NB4 (cell line): ENCODE results near the gene SLC25A48.

ENCODE experiments used
- DNase-seq: peaks from one replicate; pipeline ENCODE4 v3.0.0; 2010; ENCODE audit warnings: low read depth
- H3K4me3 ChIP-seq: one replicate; pipeline ENCODE4 v1.5.1; 2011; ENCODE audit warnings: mild to moderate bottlenecking, low read depth, low read length, moderate library complexity
- CTCF ChIP-seq: IDR thresholded peaks from one replicate; pipeline ENCODE4 v1.5.1; 2012; ENCODE audit warnings: low read depth, low read length
- MAX ChIP-seq: IDR thresholded peaks from 2 replicates; pipeline ENCODE4 v1.6.1; 2011; ENCODE audit warnings: low read depth, low read length
- MYC ChIP-seq: IDR thresholded peaks from 2 replicates; pipeline ENCODE4 v1.6.1; 2011; ENCODE audit warnings: low read depth, low read length
- POLR2A ChIP-seq: IDR thresholded peaks from 2 replicates; pipeline ENCODE4 v1.6.1; 2011; ENCODE audit warnings: mild to moderate bottlenecking; ENCODE audit not compliant: insufficient read length; ENCODE audit errors: extremely low read depth

SLC25A48 gene

GRCh38 chr5:135840959-135841358 lies 6.5 kb downstream of the SLC25A48 start:
- DNase-seq: no peak

GRCh38 chr5:135842737-135843136 lies 8.3 kb downstream of the SLC25A48 start:
- TF ChIP-seq MAX (no peak), CTCF (no peak), POLR2A (no peak), MYC (no peak)
- DNase-seq: no peak

More at GRCh38 chr5:135840959-135841358, 6.5 kb downstream of the SLC25A48 start:
- H3K4me3 ChIP-seq: no peak overlapping the region
- no peak for TF ChIP-seq CTCF
- TF ChIP-seq MAX: no peak
- no peak for TF ChIP-seq MYC
- no peak for TF ChIP-seq POLR2A

GRCh38 chr5:135843571-135844337 lies 9.3 kb downstream of the SLC25A48 start:
- no peak for TF ChIP-seq MYC
- no peak for TF ChIP-seq MAX
- TF ChIP-seq CTCF: no peak
- TF ChIP-seq POLR2A: no peak
- DNase-seq: no peak
- no peak overlapping the region for H3K4me3 ChIP-seq

More at GRCh38 chr5:135842737-135843136, 8.3 kb downstream of the SLC25A48 start:
- no peak overlapping the region for H3K4me3 ChIP-seq

- no peak overlapping the region for H3K4me3 ChIP-seq
- DNase-seq: no peak
- TF ChIP-seq MYC (no peak), CTCF (no peak), MAX (no peak), POLR2A (no peak)
Observed at GRCh38 chr5:135846311-135846710, 11.8 kb downstream of the SLC25A48 start.

- no peak for TF ChIP-seq MYC
- no peak for TF ChIP-seq CTCF
- TF ChIP-seq MAX: no peak
- no peak for TF ChIP-seq POLR2A
- no peak for DNase-seq
Observed at GRCh38 chr5:135847976-135848375, 13.5 kb downstream of the SLC25A48 start.

GRCh38 chr5:135850231-135850630 lies 15.8 kb downstream of the SLC25A48 start:
- no peak for DNase-seq
- TF ChIP-seq POLR2A (no peak), CTCF (no peak), MYC (no peak), MAX (no peak)
- no peak overlapping the region for H3K4me3 ChIP-seq

More at GRCh38 chr5:135847976-135848375, 13.5 kb downstream of the SLC25A48 start:
- no peak overlapping the region for H3K4me3 ChIP-seq
